ENCODE data around the gene CHD8.
"Not testable (repeated sequence)": the region's sequence is repeated elsewhere in the genome, so short reads cannot be mapped to it uniquely, and the experiment has no call there.

Gene CHD8

GRCh38 chr14:21437063-21437901, 18.6 kb downstream of the CHD8 start:
- DNase-seq: peak; percentile 100

- DNase-seq: no peak
Measured at GRCh38 chr14:21436567-21437062, 19.3 kb downstream of the CHD8 start.

GRCh38 chr14:21431126-21431525, 24.8 kb downstream of the CHD8 start:
- DNase-seq: no peak

- DNase-seq: no peak
Measured at GRCh38 chr14:21428930-21429329, 27.0 kb downstream of the CHD8 start.

DNA sequence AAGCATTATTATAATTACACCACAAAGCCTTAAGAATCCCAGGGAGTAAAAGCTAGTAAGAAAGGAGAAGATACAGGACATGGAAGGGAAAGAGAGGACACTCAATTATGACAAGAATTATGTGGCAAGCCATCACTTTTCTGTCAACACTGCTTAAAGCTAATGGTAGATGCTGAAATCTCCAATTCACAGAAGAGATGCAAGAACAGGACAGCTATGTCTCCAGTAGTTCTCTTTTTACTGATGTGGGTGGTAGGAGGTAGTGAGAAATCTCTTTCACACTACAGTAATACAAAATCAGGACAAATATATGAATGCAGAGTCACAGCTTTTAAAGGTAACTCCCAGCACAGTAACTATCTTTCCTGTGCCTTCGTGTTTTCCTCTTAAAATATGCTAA, 29.2 kb downstream of the CHD8 start:
- no peak for DNase-seq

GRCh38 chr14:21419528-21419927, 36.4 kb downstream of the CHD8 start:
- no peak for DNase-seq

GRCh38 chr14:21415329-21415728, 40.6 kb downstream of the CHD8 start:
- no peak for DNase-seq

DNA sequence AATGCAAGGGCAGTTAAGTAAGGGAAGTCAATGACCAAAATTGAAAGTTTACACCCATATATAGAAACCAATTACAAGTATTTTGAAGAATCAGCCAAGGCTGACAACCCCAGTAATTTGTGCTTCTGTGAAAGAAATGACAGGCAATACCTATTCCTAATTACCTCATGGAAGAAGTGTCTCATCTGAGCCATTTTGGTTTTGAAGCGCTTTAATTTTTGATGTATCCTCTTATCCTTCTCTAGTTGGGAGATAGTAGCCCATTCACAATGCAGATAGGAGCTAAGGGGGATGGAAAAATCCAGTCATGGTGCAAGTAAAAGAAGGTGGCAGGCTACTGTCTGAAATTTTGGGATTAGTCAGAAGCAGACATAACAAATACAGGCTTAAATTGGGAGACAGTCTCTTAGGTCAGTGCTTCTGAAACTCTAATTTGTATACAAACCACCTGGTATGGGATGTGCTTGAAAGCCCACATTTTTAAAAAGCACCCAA, 41.7 kb downstream of the CHD8 start:
- DNase-seq: no peak

GRCh38 chr14:21408147-21408546, 47.8 kb downstream of the CHD8 start:
- DNase-seq: no peak

- no peak for DNase-seq
Measured at GRCh38 chr14:21406213-21406612, 49.7 kb downstream of the CHD8 start.

DNA sequence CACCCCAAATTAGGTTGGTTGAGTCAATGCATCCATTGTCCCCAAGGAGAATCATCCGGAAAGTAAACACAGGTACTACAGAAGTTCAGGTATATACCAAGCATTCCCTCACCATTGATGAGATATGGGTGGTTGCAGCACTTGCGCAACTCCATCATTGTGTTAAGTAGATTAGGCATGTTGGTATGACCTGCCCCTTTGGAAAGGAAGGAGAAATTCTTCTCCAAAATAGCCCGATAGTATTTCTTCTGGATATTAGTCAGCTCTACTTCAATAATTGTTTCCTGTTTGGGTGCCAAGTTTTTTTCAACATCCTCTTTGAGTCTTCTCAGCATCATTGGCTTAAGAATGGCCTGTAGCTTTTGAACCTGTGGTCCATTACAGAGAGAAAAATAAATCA, 50.8 kb downstream of the CHD8 start:
- DNase-seq: no peak

DNA sequence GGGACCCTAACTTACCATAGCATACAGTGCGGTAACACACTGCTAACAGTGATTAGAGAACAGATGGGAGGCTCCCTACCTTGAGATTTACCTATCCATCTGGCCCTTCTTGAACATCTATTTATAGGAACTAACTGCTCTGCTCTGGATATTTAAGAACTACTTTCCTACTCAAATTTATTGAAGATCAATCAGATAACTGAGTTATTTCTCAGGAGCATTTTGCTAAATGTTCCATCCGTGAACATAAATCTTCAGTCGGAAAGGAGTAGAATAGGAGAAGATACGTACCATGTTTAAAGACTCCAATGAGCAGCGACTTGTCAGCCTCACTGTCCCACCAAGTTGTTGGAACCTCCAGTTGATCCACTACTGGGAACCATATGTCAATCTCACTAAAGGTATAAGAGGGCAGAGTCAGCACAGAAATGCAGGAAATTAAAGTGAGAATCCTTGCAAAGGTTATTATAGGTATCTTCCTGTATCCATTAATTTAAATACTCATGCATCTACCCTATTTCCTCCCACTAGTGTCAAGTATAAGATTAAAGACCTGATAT, 56.5 kb downstream of the CHD8 start:
- no peak for DNase-seq

- DNase-seq: no peak
Measured at GRCh38 chr14:21398901-21399300, 57.0 kb downstream of the CHD8 start.

DNA sequence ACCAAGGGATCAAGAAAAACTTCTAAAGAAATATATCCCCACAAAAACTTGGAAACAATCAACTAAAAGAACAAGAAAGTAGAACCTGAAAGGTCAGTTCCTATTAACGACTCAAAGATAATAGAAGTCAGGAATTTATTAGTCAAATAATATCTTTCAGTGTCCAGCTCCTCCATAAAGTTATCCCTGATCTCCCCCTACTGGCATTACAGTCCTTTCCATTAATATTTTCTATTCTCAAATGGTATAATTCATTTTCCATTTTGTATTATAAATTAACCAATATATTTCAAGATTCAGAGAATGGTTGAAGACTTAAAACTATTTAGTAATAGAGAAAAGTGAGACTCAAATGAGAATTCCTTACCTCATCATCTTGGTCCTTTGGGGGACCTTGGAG, 60.5 kb downstream of the CHD8 start:
- no peak for DNase-seq

GRCh38 chr14:21385188-21385904, 70.6 kb downstream of the CHD8 start:
- DNase-seq: no peak

DNA sequence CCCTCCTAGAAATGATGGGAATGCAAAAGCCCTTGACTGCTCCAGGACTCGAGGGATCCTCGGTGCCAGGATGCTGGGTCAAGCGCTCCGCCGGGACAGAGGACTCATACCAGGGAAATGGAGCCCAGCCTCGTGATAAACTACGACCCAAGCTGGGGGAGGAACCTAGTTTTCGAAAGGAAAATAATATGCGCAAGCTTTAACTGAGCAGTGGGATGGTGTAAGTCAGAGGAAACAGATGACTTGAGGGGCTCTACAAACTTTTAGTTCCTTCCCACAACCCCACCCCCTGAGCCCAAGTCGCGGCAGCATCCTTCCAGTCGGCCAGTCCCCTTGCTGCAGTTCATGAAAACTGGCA, 71.5 kb downstream of the CHD8 start:
- no peak for DNase-seq

DNA sequence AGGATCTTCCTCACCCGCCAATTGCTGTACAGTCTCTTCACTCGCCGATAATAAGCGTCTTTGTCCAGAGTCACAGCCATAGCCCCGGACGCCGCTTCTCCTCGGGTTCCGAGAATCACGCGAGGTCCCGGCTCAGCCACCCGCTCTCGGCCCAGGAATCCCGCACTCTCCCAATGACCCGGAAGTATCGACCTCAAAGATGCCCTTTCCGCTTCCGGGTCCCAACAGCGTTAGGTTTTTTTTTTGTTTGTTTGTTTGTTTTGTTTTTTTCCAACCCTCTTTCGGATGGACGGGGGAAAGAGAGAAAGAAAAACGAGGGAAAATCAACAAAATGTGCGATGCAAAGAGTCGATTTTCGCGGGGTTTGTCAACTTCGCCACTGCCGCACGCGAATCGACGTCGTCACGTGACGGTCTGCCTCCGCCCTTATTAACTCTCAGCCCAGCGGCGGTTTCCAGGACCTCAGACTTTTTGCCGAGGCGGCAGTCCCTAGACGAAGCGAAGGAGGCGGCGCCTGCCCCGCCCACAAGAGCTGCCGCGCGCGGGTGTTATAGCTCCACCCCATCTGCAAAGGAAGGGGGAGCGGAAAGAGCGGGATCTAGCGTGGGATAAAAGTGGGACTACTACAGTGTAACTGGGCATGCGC, 72.0 kb downstream of the CHD8 start, which contains the start of gene SUPT16H:
Gene SUPT16H, minus strand, starts transcription at position 172 of the 646 bp plus-strand sequence. Its CDS starts 92 bp downstream, at position 80.
- DNase-seq: peak; percentile 89

GRCh38 chr14:21382886-21383847, 72.8 kb downstream of the CHD8 start:
- peak; percentile 16 for DNase-seq

DNA sequence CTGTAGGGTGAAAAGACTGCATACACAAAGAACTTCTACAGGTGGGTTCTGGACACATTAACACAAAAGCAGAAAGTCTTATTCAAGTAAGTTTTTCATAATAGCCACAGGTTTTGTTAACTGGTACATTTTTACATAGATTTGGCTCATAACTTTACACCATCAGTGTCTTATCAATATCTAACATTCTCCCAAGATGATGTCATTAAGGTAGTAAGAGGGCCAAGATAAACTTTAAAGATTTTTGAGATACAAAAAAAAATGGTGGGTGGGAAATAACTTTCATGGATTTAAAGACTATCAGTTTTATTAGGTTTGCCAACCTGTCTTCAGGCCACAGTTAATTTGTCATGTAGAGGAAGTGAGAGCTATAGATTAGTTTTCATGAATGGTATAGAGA, 73.8 kb downstream of the CHD8 start:
- DNase-seq: no peak

GRCh38 chr14:21379338-21379737, 76.6 kb downstream of the CHD8 start:
- DNase-seq: no peak

GRCh38 chr14:21373980-21374379, 81.9 kb downstream of the CHD8 start:
- DNase-seq: no peak

DNA sequence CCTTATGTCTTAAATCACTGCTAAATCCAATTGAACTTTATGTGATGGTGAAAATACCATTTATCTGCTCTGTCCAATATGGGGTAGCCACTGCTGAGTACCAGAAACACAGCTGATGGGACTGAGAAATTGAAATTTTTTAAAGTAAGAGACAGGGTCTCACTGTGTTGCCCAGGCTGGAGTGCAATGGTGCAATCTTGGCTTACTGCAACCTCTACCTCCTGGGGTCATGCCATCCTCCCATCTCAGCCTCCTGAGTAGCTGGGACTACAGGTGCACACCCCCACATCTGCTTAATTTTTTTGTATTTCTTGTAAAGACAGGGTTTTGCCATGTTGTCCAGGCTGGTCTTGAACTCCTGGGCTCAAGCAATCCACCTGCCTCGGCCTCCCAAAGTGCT, 83.1 kb downstream of the CHD8 start:
- DNase-seq: not testable (repeated sequence)

Data from activated T-cell treated with anti-CD3 and anti-CD28 coated beads for 4 hours (primary cell).